ENCODE data around the gene ERCC6.
A peak's percentile ranks its signal among the peaks of the same experiment; 100 is the strongest.

ERCC6 gene

DNA sequence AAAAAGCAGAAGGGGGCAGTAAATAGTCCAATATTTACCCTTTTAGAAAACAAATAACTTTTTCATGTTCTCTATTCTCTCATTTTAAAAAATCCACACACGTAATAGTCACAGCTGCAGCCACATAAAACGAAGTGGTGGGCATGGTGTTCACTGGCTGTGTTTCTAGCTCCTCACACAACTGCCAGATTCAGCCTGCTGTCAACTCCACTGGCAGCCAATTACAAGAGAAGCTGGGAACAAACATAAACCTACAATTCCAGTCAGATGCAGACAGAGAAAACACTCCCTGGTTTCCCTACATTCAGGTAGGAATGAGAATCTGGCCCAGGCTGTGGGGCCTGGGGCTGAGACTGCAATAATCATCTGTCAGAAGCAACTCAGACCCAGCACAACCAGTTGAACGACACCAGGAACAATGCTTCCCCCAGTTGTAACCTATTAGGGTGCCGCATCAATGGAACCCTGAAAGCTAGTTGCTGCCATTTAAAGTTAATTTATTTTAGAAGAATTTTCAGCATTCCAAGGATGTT is 29.1 kb downstream of the ERCC6 start:
- DNase-seq = no peak

DNA sequence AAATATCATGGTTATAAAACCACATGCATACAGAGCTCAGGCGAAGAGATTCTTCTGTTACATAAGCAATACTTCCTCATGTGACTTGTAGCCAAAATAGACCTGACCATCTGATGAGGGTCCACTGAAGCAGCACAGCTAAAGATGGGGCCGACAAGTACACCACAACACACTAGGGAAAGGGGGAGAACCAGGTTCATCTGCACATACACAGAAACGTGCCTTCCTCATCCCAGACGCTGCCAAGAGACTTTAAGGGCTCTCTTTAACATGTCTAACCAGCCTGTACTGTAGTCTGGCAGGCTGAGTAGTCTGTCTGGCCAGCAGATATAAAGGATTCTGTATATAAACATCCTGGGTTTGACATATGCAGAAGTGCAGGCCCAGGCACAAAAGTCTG is 30.3 kb downstream of the ERCC6 start:
- DNase-seq = no peak

DNA sequence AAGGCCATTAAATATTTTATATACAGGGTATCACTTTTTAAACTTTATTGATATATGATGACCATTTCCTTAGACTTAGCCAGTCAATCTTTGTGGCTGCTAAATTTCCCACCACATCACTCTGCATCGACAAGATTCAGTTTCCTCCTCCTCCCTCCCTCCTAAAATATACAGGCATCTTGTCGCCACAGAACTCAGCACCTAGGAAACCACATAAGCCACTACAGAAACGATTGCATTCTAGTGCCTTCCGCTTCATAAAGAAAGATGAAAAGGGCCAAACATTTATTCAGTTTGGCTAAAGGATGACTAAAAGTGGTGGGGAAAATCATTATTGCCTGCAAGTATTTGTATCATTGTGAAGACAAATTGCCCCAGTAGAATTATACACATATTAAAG is 30.7 kb downstream of the ERCC6 start:
- no peak for DNase-seq

DNA sequence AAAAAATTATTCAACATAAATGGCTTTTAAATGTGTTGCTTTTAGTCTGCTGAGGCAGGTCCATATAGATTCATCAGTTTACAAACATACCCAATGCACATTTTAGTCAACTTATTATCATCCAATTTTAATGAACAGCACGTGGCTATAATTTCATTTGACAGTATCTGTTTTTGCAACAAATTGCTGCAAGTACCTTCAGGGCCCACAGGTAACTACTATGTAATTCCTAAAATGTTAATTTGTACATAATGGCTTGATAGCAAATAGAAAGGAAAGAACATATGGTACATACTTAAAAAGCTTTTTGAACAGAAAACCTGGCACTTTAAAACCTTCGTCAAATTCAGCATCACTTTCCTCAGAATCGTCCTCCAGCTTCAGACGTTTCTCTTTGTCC is 33.3 kb downstream of the ERCC6 start:
- no peak for DNase-seq

DNA sequence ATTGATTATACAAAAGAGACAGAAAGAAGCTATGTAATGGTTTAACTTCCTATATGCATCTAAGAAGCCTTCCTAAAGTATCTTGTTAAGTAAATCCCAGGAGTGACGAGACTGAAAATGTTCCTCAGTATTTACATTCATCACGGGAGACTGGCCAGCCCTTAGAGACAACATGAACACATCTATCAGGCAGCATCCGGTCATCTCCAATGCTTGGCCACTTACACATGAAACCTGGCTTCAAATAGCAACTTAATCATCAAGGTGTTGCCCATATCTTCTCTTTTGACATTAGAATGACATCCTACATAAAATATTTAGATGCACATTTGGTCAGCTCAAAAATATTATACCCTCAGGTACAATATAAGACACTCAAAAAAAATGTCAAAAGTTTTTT is 33.8 kb downstream of the ERCC6 start:
- DNase-seq = no peak

DNA sequence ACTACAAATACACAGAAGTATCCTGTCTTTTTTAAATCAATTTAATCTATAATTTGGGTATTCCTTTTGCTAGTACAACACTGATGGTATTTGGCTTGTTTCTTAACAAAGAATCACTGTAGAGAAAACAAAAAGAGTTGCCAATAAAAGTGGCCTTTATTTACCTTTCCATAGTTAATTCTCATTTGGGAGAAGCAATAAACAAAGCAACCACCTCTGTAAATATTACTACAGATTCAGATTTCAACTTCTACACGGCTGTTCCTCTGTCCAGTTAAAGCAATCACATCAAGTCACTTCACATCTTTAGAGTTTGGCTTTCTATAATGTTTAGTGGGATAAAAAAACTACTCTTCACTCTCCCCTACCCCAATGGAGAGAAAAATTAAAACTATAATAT is 34.4 kb downstream of the ERCC6 start:
- DNase-seq = no peak

DNA sequence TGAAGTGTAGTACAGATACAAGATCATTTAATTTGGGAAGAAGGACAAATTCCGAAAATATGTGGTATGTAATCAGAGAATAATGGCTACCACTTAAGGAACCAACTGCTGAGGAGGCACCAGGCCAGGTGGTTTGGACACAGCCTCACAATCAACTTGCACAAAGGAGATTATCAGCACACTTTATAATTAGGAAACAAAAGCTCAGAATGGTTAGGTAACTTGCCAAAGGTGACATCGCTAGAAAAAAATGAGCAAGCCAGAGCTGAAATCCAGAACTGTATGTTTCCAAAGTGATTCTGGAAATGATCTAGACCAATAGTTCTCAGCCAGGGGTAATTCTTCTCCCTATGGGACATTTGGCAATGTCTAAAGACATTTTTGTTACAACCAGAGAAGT is 36.6 kb downstream of the ERCC6 start:
- DNase-seq = no peak

DNA sequence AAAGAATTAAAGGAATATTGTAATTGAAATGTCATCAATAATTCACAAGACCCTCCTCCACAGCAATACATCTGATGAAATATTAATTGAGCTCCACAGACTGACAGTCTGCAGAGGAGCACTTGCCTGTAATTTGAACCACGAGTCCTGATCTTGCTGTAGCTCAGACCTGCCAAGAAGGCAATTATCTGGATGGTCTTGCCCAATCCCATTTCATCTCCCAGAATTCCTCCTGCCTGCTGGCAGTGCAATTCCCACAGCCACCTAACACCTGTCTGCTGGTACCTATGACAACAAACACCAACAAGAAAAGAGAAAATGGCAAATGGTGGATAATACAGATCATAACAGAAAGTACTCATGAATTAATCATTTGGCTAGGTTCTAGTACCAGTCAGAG is 38.5 kb downstream of the ERCC6 start:
- no peak for DNase-seq

DNA sequence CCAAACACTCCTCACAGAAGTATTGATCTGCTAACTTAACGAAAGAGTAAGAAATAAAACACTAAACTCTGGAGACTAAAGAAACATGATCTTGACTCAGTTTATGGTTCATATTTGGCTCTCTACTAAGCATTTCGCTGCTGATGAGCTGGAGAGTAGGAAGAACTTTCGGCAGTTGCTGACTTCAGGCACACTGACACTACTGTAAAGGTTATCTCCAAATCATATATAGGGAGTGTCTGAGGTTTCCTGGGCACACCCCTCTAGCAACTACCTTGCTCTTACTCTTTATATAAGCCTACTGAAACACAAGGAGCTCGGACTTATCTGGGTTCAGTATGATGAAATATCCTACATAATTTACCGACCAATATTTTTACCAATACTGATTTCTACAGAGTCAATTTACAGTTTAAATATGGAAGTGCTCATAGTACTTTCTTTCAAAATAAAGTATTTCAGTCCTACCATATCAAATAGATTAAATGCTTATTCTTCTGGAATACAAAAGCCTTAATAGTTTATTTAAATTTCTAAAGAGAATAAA is 39.5 kb downstream of the ERCC6 start:
- no peak for DNase-seq

DNA sequence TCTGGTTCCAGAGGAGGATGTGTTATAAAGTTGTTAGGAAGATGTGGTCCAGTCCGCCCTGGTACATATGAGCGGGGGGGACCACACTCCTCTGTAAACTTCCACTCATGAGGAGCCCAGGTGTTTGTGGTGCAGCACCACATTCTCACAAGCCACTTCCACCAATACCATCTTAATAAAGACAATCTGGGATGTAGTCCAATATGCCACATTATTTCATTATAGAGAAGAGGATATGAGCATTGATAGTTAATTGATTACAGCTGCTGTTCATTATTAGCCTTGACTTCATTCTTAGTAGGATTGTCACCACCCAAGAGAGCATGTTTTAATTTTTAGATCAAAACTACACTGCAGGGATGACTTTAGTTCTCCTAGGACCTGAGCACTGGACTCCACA is 40.5 kb downstream of the ERCC6 start:
- no peak for DNase-seq

DNA sequence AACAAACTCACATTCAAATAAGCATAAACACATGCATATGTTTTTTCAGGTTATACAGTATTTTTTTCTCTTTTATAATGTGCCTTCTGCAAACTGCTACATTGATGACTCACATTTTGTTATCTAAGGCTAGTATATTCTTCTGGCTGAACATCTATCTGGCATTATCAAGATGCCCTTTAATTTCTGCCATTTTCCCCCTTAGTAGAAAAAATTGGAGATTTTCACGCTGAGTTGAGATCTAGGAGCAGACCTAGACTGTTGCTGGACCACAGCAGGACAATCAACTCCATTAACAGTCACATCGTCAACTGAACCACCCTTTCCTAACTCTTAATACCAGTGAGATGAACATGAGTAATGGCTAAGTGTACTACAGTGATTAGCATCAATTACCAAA is 41.6 kb downstream of the ERCC6 start:
- no peak for DNase-seq

DNA sequence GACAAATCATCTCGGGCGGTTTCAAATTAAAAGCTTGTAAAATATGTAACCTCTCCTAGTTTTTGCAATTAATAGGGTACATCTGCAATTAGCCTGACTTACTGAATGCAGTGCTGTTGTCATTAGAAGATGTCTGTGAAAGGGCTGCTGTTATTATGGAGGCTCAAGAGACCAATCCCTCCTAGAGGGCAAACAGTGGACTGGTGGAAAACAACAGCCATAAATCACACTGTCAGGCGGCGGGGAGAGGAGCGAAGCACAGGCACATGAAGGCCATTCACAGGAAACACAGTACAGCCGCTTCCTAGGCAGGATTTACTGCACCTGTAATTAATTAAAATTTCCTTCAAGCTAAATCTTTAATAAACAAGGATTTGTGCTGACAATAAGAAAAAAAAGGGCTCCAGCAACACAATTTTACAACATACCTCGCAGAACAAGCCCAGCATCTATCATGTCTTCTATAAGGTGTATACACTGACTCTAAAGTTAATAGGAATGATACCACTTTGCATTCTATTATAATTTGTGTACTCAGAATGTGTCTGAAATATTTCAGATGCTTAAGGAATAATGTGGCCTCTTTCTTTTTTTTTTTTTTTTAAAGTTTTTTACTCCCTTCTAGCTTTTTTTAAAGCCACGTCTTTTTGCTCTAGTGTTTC is 50.7 kb downstream of the ERCC6 start:
- DNase-seq = peak; percentile 26

DNA sequence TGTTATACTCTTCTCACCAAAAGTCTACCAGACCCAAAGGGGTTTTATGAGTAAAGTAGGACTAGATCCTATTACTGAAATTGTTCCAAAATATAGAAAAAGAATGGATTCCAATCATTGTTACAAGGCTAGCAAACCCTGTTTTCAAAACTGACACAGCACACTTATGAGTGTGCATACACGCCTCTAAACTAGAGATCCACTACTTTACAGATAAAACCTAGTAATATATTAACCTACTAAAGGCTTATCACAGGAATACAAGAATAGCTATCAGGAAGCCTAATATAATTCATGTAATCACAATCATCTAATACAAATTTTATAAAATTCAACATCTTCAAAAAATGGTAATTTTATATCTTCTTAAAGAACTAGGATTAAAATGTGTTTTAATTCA is 52.2 kb downstream of the ERCC6 start:
- DNase-seq = no peak

DNA sequence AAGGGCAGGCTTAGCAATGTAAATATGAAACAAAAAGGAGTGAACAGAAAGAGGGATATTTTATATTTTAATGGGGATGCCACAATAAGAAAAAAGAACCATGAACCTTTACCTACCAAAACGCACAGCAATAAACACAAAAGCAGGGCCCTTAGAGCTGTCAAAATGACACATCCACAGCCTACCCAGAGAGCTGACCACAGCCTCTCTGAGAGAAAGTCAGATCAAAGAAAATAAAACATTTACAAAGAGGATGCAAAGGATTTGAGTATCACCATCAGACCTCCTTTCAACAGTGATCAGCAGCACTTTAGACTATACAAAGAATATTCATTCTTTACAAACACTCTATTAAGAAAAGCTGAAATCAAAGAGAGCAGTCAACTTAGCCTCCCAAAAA is 52.9 kb downstream of the ERCC6 start:
- no peak for DNase-seq

DNA sequence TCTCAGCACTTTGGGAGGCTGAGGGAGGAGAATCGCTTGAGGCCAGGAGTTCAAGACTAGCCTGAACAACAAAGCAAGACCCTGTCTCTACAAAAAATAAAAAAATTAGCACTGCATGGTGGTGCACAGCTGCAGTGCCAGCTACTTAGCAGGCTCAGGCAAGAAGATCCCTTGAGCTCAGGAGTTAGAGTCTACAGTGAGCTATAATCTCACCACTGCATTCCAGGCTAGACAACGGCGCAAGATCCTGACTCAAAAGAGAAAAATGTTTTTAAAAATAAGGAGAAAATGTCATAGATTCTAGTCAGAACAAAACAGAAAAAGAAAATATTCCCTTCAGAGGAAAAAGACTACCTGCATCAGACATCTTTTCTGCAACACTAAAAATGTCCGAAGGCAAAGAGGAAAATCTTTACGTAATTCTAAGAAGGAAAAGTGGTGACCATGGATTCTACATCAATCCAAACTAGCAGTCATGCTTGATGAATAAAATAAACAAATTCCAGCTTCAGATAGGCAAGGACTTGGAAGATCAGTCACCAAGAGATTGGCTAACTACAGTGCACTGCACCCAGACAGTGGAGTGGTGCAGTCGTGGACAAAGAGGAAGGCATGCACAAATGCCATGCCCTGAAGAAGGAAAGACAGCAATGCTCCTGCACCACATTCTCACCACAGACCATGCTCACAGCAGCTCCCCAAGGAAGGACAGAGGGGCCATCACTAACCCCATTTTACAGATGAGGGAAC is 54.3 kb downstream of the ERCC6 start:
- DNase-seq = no peak

DNA sequence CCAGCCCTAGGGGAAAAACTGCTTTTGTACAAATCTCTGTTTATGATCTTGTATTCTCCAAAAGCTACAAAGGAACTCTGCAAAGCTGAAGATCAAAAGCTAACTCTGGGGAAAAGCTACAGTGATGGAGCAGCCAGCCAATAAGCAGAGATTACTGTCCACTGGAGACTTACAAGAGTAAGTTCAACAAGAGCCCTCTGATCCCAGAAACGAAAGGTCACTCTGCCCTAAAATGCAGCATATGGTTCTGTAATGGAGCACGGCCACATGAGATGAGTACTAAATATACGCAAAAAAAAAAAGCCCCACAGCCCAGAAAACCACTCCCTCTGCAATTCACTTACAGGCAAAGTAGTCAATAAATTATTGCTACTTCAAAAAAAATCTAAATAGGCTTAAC is 60.1 kb downstream of the ERCC6 start:
- DNase-seq = no peak

DNA sequence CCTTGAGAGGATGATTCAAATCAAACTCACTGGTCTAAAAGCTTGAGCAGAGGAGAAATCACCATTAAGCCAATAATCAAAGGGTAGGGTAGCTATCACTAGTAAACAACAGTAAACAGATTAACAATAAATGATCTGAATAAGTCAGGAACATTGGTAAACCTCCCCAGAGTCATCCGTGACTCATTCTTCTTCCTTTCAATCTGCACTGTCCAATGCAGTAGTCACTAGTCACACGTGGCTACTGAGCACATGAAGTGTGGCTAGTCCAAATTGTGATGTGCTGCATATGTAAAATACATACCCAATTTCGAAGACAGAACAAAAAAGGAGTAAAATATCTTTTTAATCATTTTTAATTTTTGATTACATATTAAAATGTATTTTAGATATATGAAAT is 64.0 kb downstream of the ERCC6 start:
- DNase-seq = no peak

DNA sequence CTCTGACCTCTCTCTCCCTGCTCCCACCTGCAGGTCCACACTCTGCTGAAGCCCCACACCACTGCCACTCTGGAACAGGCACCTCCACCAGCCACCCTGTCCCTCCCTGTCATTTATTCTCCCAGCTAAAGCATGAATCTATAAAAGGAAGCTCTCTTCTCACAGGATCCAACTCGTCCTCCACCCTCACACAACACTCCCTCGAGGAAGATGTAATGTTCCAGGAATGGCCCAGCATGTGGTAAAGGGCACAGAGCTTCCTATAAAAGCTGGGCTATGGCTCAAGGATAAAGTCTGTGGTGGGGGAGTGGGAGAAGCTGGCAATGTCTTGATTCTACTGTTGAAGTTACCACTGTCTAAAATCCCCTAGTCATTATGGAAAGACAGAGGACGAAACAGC is 67.4 kb downstream of the ERCC6 start:
- DNase-seq = no peak

DNA sequence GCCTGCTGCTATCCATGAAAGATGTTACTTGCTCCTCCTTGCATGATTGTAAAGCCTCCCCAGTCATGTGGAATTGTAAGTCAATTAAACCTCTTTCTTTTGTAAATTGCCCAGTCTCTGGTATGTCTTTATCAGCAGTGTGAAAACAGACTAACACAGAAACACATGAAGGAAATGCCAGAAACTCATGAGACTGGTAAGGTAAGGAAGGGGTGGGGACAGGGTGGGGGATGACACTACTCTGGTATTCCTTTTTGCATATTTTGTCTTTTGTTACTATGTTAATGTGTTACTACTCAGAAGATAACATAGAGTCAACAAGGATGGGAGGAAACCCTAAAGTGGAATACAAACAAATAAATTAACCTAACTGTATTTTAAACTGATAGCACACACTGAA is 73.2 kb downstream of the ERCC6 start:
- DNase-seq = no peak
